Hepatic stellate cell (primary cell): ENCODE measurements around the gene KLHL36.

Source experiments
- DNase-seq: peaks from one replicate; pipeline ENCODE4 v3.0.0; 2011; ENCODE audit warnings: low spot score

KLHL36 gene

GRCh38 chr16:84699147-84699711, 50.9 kb downstream of the KLHL36 start:
- DNase-seq, result no peak

- DNase-seq, result peak; percentile 97
Observed at GRCh38 chr16:84699712-84700445, 51.6 kb downstream of the KLHL36 start, which contains the start of gene USP10. USP10 (plus strand) TSS chr16:84700000; CDS start chr16:84700091, 91 bp downstream.

- DNase-seq, result peak; percentile 30
Observed at GRCh38 chr16:84700446-84701300, 52.4 kb downstream of the KLHL36 start.

- DNase-seq, result no peak
Observed at GRCh38 chr16:84703681-84704080, 55.4 kb downstream of the KLHL36 start.

- DNase-seq, result no peak
Observed at GRCh38 chr16:84704253-84704652, 55.9 kb downstream of the KLHL36 start.

GRCh38 chr16:84706856-84707255, 58.5 kb downstream of the KLHL36 start:
- no peak for DNase-seq

GRCh38 chr16:84709609-84710008, 61.3 kb downstream of the KLHL36 start:
- DNase-seq, result no peak

GRCh38 chr16:84710686-84711085, 62.4 kb downstream of the KLHL36 start:
- DNase-seq, result no peak
